Neural cell (in vitro differentiated cells): Measurements from ENCODE around the gene OR52K1. TPM values are rescaled to one million over a fixed set of nuclear protein-coding genes. Genes with fewer than 3 reads are reported as not detected.

Source experiments
- H2AFZ ChIP-seq: fragments of 200-600, 300-800 bp; sonication (generic), shearing (Covaris generic); 2 replicates; pipeline ENCODE4 v1.6.0; 2014; ENCODE audit warnings: low read depth, mild to moderate bottlenecking, antibody characterized with exemption, low read length, moderate library complexity
- H3F3A ChIP-seq: fragments of 200-600 bp; shearing (Covaris generic); 2 replicates; pipeline ENCODE4 v1.6.1; 2016; ENCODE audit warnings: mild to moderate bottlenecking, moderate library complexity, mixed read lengths, antibody characterized with exemption, low read length; ENCODE audit not compliant: insufficient read depth, poor library complexity, severe bottlenecking
- H3K27ac ChIP-seq: fragments of 200-600, 300-800 bp; sonication (generic), shearing (Covaris generic); 2 replicates; pipeline ENCODE4 v1.5.1; 2014; ENCODE audit warnings: mild to moderate bottlenecking, low read length, moderate library complexity
- H3K27me3 ChIP-seq: fragments of 300-800, 200-600 bp; sonication (generic), shearing (Covaris generic); 2 replicates; pipeline ENCODE4 v1.6.0; 2014; ENCODE audit warnings: mild to moderate bottlenecking, low read depth, low read length, moderate library complexity; ENCODE audit not compliant: insufficient read depth
- H3K36me3 ChIP-seq: fragments of 300-800, 200-600 bp; sonication (generic), shearing (Covaris generic); 2 replicates; pipeline ENCODE4 v1.5.1; 2014; ENCODE audit warnings: mild to moderate bottlenecking, antibody characterized with exemption, low read length, moderate library complexity; ENCODE audit not compliant: insufficient read depth
- H3K4me2 ChIP-seq: fragments of 300-800, 200-600 bp; sonication (generic), shearing (Covaris generic); 2 replicates; pipeline ENCODE4 v1.6.0; 2014; ENCODE audit warnings: mild to moderate bottlenecking, low read length
- H3K4me3 ChIP-seq: fragments of 300-800, 200-600 bp; sonication (generic), shearing (Covaris generic); 2 replicates; pipeline ENCODE4 v1.5.1; 2014; ENCODE audit warnings: mild to moderate bottlenecking, low read length, moderate library complexity
- H3K79me2 ChIP-seq: fragments of 200-600 bp; shearing (Covaris generic); replicated peaks from 2 replicates; pipeline ENCODE4 v1.6.0; 2014; ENCODE audit warnings: mild to moderate bottlenecking, low read length, moderate library complexity; ENCODE audit not compliant: insufficient read depth
- H3K9ac ChIP-seq: fragments of 300-800, 200-600 bp; sonication (generic), shearing (Covaris generic); 2 replicates; pipeline ENCODE4 v1.6.1; 2016; ENCODE audit warnings: mild to moderate bottlenecking, low read length, mixed read lengths
- H3K9me2 ChIP-seq: fragments of 200-600 bp; shearing (Covaris generic); 2 replicates; pipeline ENCODE4 v1.6.1; 2016; ENCODE audit warnings: mild to moderate bottlenecking, low read length, mixed read lengths; ENCODE audit not compliant: insufficient read depth
- H3K9me3 ChIP-seq: fragments of 200-600, 300-800 bp; sonication (generic), shearing (Covaris generic); 2 replicates; pipeline ENCODE4 v1.6.1; 2016; ENCODE audit warnings: mild to moderate bottlenecking, mixed run types, low read length, moderate library complexity, mixed read lengths
- H4K20me1 ChIP-seq: fragments of 200-600 bp; shearing (Covaris generic); 2 replicates; pipeline ENCODE4 v1.6.1; 2016; ENCODE audit warnings: mild to moderate bottlenecking, mixed run types; ENCODE audit not compliant: insufficient read depth
- CTCF ChIP-seq: fragments of 450-650 bp; IDR thresholded peaks from 2 replicates; pipeline ENCODE4 v1.5.1; 2014; ENCODE audit warnings: antibody characterized with exemption, mild to moderate bottlenecking, moderate library complexity; ENCODE audit not compliant: poor library complexity, severe bottlenecking
- EP300 ChIP-seq: fragments of 450-650 bp; conservative IDR thresholded peaks from 2 replicates; pipeline ENCODE4 v1.6.1; 2014; ENCODE audit warnings: antibody characterized with exemption, mild to moderate bottlenecking, moderate library complexity; ENCODE audit not compliant: poor library complexity, severe bottlenecking
- EZH2 ChIP-seq: fragments of 200-600, 300-800 bp; shearing (Covaris generic), sonication (generic); IDR thresholded peaks from 2 replicates; pipeline ENCODE4 v1.6.1; 2014; ENCODE audit warnings: antibody characterized with exemption, low read length, borderline replicate concordance, mild to moderate bottlenecking; ENCODE audit not compliant: insufficient read depth, poor library complexity, severe bottlenecking
- MXI1 ChIP-seq: fragments of 450-650 bp; conservative IDR thresholded peaks from 2 replicates; pipeline ENCODE4 v1.6.1; 2014; ENCODE audit warnings: antibody characterized with exemption, mild to moderate bottlenecking; ENCODE audit not compliant: poor library complexity, severe bottlenecking
- POLR2AphosphoS5 ChIP-seq: IDR thresholded peaks from 2 replicates; pipeline ENCODE4 v1.6.1; 2012
- RAD21 ChIP-seq: fragments of 450-650 bp; conservative IDR thresholded peaks from 2 replicates; pipeline ENCODE4 v1.6.1; 2014; ENCODE audit warnings: antibody characterized with exemption, mild to moderate bottlenecking, moderate library complexity
- REST ChIP-seq: IDR thresholded peaks from 2 replicates; pipeline ENCODE4 v1.6.1; 2012; ENCODE audit warnings: borderline replicate concordance
- SMC3 ChIP-seq: fragments of 450-650 bp; conservative IDR thresholded peaks from 2 replicates; pipeline ENCODE4 v1.6.1; 2014; ENCODE audit warnings: antibody characterized with exemption, mild to moderate bottlenecking, moderate library complexity; ENCODE audit not compliant: poor library complexity
- TAF1 ChIP-seq: IDR thresholded peaks from 2 replicates; pipeline ENCODE4 v1.6.1; 2012; ENCODE audit warnings: low read depth
- polyA plus RNA-seq: library from polyadenylated mRNA; depleted of rRNA; stranded (reverse); fragments of >200 nt; gene quantifications from 2 replicates; pipeline ENCODE4 v1.2.3, GENCODE V29; 2014

Gene OR52K1
- polyA plus RNA-seq, 1 donor from 2014 or later, result not detected

- Histone ChIP-seq H3K79me2 (no peaks in the 10 kb centered on the region), H2AFZ (no peak overlapping the region), H3K9ac (no peak overlapping the region), H3F3A (no peaks in the 10 kb centered on the region), H4K20me1 (no peaks in the 10 kb centered on the region), H3K4me2 (no peak overlapping the region), H3K4me3 (no peak overlapping the region), H3K27ac (no peak overlapping the region), H3K9me2 (no peaks in the 10 kb centered on the region), H3K9me3 (no peaks in the 10 kb centered on the region), H3K27me3 (no peaks in the 10 kb centered on the region), H3K36me3 (no peaks in the 10 kb centered on the region)
- no peak for TF ChIP-seq SMC3
- TF ChIP-seq RAD21, result no peak
- no peak for TF ChIP-seq MXI1
- TF ChIP-seq TAF1, result no peak
- no peak for TF ChIP-seq CTCF
- TF ChIP-seq REST, result no peak
- TF ChIP-seq EP300, result no peak
- TF ChIP-seq EZH2, result no peak
- TF ChIP-seq POLR2AphosphoS5, result no peak
Measured at GRCh38 chr11:4522752-4523151, 40.3 kb downstream of the OR52K1 start.

GRCh38 chr11:4523666-4524065 lies 41.2 kb downstream of the OR52K1 start:
- Histone ChIP-seq H3K9ac (no peak overlapping the region), H3K27me3 (no peaks in the 10 kb centered on the region), H3K4me3 (no peak overlapping the region), H3K36me3 (no peaks in the 10 kb centered on the region), H2AFZ (no peak overlapping the region), H3K9me2 (no peaks in the 10 kb centered on the region), H3K27ac (no peak overlapping the region), H3F3A (no peaks in the 10 kb centered on the region), H4K20me1 (no peaks in the 10 kb centered on the region), H3K79me2 (no peaks in the 10 kb centered on the region), H3K9me3 (no peaks in the 10 kb centered on the region), H3K4me2 (no peak overlapping the region)
- TF ChIP-seq REST, result no peak
- no peak for TF ChIP-seq MXI1
